Stomach (tissue), 9 donors: ENCODE data around the gene ARHGAP25. TPM values are rescaled to one million over a fixed set of nuclear protein-coding genes. Genes with fewer than 3 reads are reported as not detected.
A peak's percentile ranks its signal among the peaks of the same experiment; 100 is the strongest.

Experiments
- DNase-seq, 2 donors: peaks; one replicate each; pipeline versions ENCODE4 v3.0.0 to v3.0.0-alpha.2; 2013 to 2019
- H3K27ac ChIP-seq, 5 donors: fragments of 200-600 bp in 4 of 5; sonication (generic) in 4 of 5; one replicate each; pipeline ENCODE4 v1.5.1; 2013 to 2019; ENCODE audit warnings: mild to moderate bottlenecking in 1 of 5, moderate library complexity in 1 of 5
- H3K27me3 ChIP-seq, 3 donors: fragments of 200-600 bp; sonication (generic); one replicate each; pipeline ENCODE4 v1.5.1; 2017 to 2019; ENCODE audit warnings: mixed run types in 1 of 3
- H3K36me3 ChIP-seq, 4 donors: fragments of 200-600 bp; sonication (generic); 1 replicate in 3 of 4; 2 replicates in 1 of 4; pipeline ENCODE4 v1.5.1; 2016 to 2019
- H3K4me1 ChIP-seq, 4 donors: fragments of 200-600 bp; sonication (generic); one replicate each; pipeline ENCODE4 v1.5.1; 2016 to 2019
- H3K4me3 ChIP-seq, 4 donors: fragments of 200-600 bp; sonication (generic) in 3 of 4; one replicate each; pipeline ENCODE4 v1.5.1; 2016 to 2019; ENCODE audit warnings: mild to moderate bottlenecking in 1 of 4
- H3K9me3 ChIP-seq, 4 donors: fragments of 200-600 bp; sonication (generic); one replicate each; pipeline ENCODE4 v1.5.1; 2016 to 2019
- EP300 ChIP-seq: sonication (generic); formaldehyde crosslinking; IDR thresholded peaks from one replicate; pipeline ENCODE4 v1.6.1; 2017; ENCODE audit warnings: antibody characterized with exemption
- POLR2A ChIP-seq, 4 donors: fragments of 450-650 bp; IDR thresholded peaks; one replicate each; pipeline ENCODE4 v1.6.1; 2016; ENCODE audit warnings: antibody characterized with exemption in 4 of 4, control low read depth in 2 of 4, mild to moderate bottlenecking in 1 of 4, moderate library complexity in 1 of 4
- POLR2AphosphoS5 ChIP-seq, 3 donors: sonication (generic); formaldehyde crosslinking; IDR thresholded peaks; one replicate each; pipeline ENCODE4 v1.6.1; 2016; ENCODE audit warnings: antibody characterized with exemption in 3 of 3
- WGBS, 5 donors: extraction: QIAGEN DNeasy Blood & Tissue Kit in 3 of 5; methylation state at CpG; one replicate each; pipeline versions ENCODE4 v1.1.5 to v1.1.7; 2013 to 2018; 5-methylcytosine and 5-hydroxymethylcytosine counted together
- intact Hi-C: fragments of 100-400 bp; cut with DNase I; formaldehyde crosslinking; loops from one replicate; pipeline ENCODE4 v1.15.1; 2023; ENCODE audit warnings: low total_unique reads
- polyA plus RNA-seq, 3 donors: library from polyadenylated mRNA; stranded (reverse); fragments of 200-250 nt; gene quantifications; one replicate each; pipeline ENCODE4 v1.2.3, GENCODE V29; 2013
- total RNA-seq, 5 donors: library from RNA; depleted of rRNA; stranded (reverse); fragments of >200 nt; gene quantifications; one replicate each; pipeline versions ENCODE4 v1.1.0 to v1.2.3, GENCODE V29; 2014 to 2016
- TF ChIP-seq, protein P1 (sequence below), 7 experiments: fragments of 450-650 bp in 4 of 7; fragments of 200-600 bp in 3 of 7; sonication (generic) in 3 of 7; IDR thresholded peaks; one replicate each; pipeline ENCODE4 v1.5.1; 2016 to 2019; ENCODE audit warnings: antibody characterized with exemption in 7 of 7, control low read depth in 2 of 7, mild to moderate bottlenecking in 1 of 7
- donor health status: healthy with polysubstance abuse.
- donor health status: Bipolar disorder and iron deficiency.
- donor health status: healthy.

Gene ARHGAP25
- total and polyA plus RNA-seq, 8 donors: 0.29 to 17.1 (median 4.0) TPM; not detected in 1

DNA sequence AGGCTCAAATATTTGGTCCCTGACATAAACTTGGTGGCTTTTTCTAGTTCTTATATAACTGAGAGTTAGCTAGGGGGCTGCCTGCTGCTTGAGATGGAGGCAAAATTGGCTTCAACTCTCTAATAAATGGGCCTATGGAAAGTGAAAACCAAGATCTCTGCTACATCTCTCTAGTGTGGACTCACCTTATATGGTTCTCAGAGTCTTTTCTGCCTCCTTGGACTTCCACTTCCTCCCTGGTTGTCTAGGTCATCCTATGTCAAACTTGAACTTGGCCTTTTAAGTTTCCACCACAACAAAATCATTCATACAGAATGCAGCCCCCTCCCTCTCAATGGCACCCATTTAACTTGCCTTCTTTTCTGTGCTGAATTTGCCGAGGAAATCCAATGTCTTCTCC, 23.9 kb upstream of the ARHGAP25 start:
- intact Hi-C loops: loop anchor here (10.0 kb wide), 1 partner anchor 246 kb away; the partner anchor contains the start of genes APLF and FBXO48
- no peak overlapping the region for H3K4me3 ChIP-seq
- H3K9me3 ChIP-seq: no peaks in the 10 kb centered on the region
- no peak overlapping the region for H3K27ac ChIP-seq
- H3K27me3 ChIP-seq: no peaks in the 10 kb centered on the region
- peaks cover 0 to 25% (median 15%) of the 10 kb centered on the region in 4 donors for H3K4me1 ChIP-seq
- 80 to 88% (median 81%) methylated on average over 1 of the region's 1 CpG for WGBS, 5 donors
- no peaks in the 10 kb centered on the region for H3K36me3 ChIP-seq
- DNase-seq: no peak
- no peak for TF ChIP-seq POLR2A (IDR thresholded peaks at IDR 0.05)
- TF ChIP-seq POLR2AphosphoS5 (IDR thresholded peaks at IDR 0.05): no peak
- TF ChIP-seq EP300: no peak
- TF ChIP-seq, protein P1, sequence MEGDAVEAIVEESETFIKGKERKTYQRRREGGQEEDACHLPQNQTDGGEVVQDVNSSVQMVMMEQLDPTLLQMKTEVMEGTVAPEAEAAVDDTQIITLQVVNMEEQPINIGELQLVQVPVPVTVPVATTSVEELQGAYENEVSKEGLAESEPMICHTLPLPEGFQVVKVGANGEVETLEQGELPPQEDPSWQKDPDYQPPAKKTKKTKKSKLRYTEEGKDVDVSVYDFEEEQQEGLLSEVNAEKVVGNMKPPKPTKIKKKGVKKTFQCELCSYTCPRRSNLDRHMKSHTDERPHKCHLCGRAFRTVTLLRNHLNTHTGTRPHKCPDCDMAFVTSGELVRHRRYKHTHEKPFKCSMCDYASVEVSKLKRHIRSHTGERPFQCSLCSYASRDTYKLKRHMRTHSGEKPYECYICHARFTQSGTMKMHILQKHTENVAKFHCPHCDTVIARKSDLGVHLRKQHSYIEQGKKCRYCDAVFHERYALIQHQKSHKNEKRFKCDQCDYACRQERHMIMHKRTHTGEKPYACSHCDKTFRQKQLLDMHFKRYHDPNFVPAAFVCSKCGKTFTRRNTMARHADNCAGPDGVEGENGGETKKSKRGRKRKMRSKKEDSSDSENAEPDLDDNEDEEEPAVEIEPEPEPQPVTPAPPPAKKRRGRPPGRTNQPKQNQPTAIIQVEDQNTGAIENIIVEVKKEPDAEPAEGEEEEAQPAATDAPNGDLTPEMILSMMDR (IDR thresholded peaks at IDR 0.05): no peak

DNA sequence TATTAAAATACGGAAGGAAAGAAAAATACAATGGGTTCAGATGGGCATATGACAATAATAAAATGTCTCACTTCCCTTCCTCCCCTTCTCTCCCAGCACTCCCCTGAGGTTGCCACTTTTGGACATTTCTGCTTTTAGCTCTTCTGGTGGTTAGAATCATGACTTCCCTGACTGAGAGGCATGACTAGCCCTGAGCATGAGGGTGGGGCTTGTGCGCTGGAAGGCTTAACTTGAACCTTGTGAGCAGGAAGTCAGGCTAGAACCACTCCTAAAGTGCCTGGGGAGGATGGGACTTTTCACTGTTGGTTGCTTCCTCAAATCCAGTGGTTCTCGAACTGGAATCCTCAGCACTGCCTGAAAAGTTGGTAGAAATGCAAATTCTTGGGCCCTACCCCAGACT, 19.7 kb upstream of the ARHGAP25 start:
- Histone ChIP-seq H3K36me3 (no peaks in the 10 kb centered on the region), H3K27ac (peak overlapping the region in 2 of 5 donors; percentile 7 to 39), H3K27me3 (no peaks in the 10 kb centered on the region), H3K4me1 (peaks cover 0 to 23% (median 11%) of the 10 kb centered on the region in 4 donors), H3K9me3 (no peaks in the 10 kb centered on the region), H3K4me3 (no peak overlapping the region)
- DNase-seq: peak; percentile 49 to 63
- no peak for TF ChIP-seq EP300
- TF ChIP-seq, protein P1 (IDR thresholded peaks at IDR 0.05): no peak
- TF ChIP-seq POLR2AphosphoS5 (IDR thresholded peaks at IDR 0.05): peak in 1 of 3 donors; percentile 11
- intact Hi-C loops: loop anchor here (10.0 kb wide), 1 partner anchor 250 kb away; the partner anchor contains the start of genes APLF and FBXO48
- 58 to 79% (median 58%) methylated on average over 3 of the region's 3 CpGs for WGBS, 5 donors

DNA sequence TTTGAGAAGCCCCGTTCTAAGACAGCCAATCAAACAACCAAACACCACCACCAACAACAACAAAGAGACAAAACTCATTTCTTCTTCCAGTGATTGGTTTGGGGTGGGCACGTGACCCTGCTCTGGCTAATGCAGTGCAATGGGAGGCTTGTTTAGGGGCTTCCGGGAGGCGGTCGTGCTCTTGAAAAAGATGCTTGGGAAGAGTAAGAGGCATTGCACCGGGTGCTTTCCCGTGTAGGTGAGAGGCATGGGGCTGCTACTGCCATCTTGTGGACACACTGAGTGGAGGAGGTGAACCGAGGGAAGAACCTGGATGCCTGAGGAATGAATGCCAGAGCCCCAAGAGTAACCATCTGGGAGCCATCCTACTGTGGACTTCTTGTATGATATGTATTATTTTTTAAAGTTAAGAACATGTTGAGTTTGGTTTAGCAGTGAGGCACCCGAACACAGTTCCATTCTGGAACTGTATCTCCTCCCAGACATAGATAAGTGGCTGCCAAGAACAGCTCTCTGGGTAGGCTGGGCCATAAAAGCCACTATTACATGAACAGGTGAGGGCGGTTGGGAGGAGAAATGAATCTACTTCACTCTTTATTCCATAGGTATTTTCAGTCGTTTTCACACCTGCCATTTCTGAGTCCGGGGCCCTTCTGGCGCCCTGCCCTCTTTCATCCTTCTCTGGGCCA, 19.1 kb upstream of the ARHGAP25 start:
- WGBS, 5 donors: 37 to 47% (median 45%) methylated on average over 13 of the region's 13 CpGs
- DNase-seq: peak; percentile 69 to 79

DNA sequence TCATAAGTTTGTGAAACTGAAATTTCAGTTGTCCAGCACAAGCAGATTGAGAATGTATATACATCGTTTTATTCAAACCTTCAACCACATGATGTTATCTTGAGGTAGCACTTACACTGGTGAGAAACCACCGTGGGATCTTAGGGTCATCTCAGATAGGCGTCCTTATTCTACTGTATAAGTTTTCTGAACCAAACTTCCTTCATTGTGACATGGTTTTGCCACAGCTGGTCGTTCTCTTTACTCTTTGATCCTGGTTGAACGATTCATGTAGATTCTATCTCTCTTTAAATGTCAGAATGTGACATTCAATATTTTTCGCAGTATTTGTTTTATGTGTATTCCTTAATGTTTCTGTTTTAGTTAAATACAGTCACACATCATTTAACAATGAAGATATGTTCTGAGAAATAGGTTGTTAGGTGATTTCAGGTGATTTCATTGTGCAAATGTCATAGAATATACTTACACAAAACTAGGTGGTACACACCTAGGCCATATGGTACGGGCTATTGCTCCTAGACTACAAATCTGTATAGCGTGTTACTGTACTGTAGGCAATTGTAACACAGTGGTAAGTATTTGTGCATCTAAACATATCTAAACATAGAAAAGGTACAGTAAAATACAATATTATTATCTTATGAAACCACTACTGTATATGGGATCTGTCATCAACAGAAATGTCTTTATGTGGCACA, 17.9 kb upstream of the ARHGAP25 start:
- no peak overlapping the region for H3K4me3 ChIP-seq
- no peaks in the 10 kb centered on the region for H3K36me3 ChIP-seq
- no peaks in the 10 kb centered on the region for H3K27me3 ChIP-seq
- H3K9me3 ChIP-seq: no peaks in the 10 kb centered on the region
- no peak for DNase-seq
- TF ChIP-seq POLR2AphosphoS5 (IDR thresholded peaks at IDR 0.05) (no peak), EP300 (no peak), POLR2A (IDR thresholded peaks at IDR 0.05) (no peak)
- TF ChIP-seq, protein P1 (IDR thresholded peaks at IDR 0.05): no peak
- H3K4me1 ChIP-seq: peaks cover 0 to 35% (median 10%) of the 10 kb centered on the region in 4 donors
- H3K27ac ChIP-seq: no peak overlapping the region
- intact Hi-C loops: loop anchor here (10.0 kb wide), 1 partner anchor 252 kb away; the partner anchor contains the start of genes APLF and FBXO48
- WGBS, 5 donors: 74 to 83% (median 78%) methylated on average over 8 of the region's 8 CpGs

More for the DNA sequence above, 19.1 kb upstream of the ARHGAP25 start:
- Histone ChIP-seq H3K36me3 (no peaks in the 10 kb centered on the region), H3K4me3 (no peak overlapping the region), H3K9me3 (no peaks in the 10 kb centered on the region), H3K4me1 (peaks cover 0 to 22% (median 8%) of the 10 kb centered on the region in 4 donors), H3K27me3 (no peaks in the 10 kb centered on the region), H3K27ac (peak overlapping the region in 2 of 5 donors; percentile 7 to 39)
- TF ChIP-seq POLR2A (IDR thresholded peaks at IDR 0.05): no peak
- TF ChIP-seq, protein P1 (IDR thresholded peaks at IDR 0.05): peak in 5 of 7 experiments; percentile 20 to 65 (median 44)
- intact Hi-C loops: loop anchor here (10.0 kb wide), 1 partner anchor 251 kb away; the partner anchor contains the start of genes APLF and FBXO48
